Subcutaneous abdominal adipose tissue (tissue), 5 donors: ENCODE measurements around the gene ZNF343.
"Not testable (repeated sequence)": the region's sequence is repeated elsewhere in the genome, so short reads cannot be mapped to it uniquely, and the experiment has no call there.

Experiments used
- H3K27ac ChIP-seq: one replicate; pipeline ENCODE4 v1.7.0; 2013; ENCODE audit warnings: low read depth, mild to moderate bottlenecking, inconsistent platforms, low read length, moderate library complexity
- H3K27me3 ChIP-seq, 5 donors: one replicate each; pipeline ENCODE4 v1.7.0; 2013; ENCODE audit warnings: low read length in 5 of 5, inconsistent platforms in 1 of 5; ENCODE audit not compliant: control insufficient read depth in 5 of 5, insufficient read depth in 4 of 5
- H3K36me3 ChIP-seq, 5 donors: one replicate each; pipeline ENCODE4 v1.7.0; 2013; ENCODE audit warnings: low read length in 5 of 5; ENCODE audit not compliant: control insufficient read depth in 5 of 5, insufficient read depth in 5 of 5
- H3K4me1 ChIP-seq, 5 donors: one replicate each; pipeline ENCODE4 v1.7.0; 2013; ENCODE audit warnings: low read length in 5 of 5, mild to moderate bottlenecking in 3 of 5, moderate library complexity in 1 of 5; ENCODE audit not compliant: control insufficient read depth in 5 of 5, insufficient read depth in 5 of 5
- H3K4me3 ChIP-seq, 5 donors: one replicate each; pipeline ENCODE4 v1.7.0; 2013; ENCODE audit warnings: low read length in 5 of 5, low read depth in 1 of 5
- H3K9ac ChIP-seq, 5 donors: one replicate each; pipeline ENCODE4 v1.7.0; 2013; ENCODE audit warnings: low read length in 5 of 5, mild to moderate bottlenecking in 4 of 5, moderate library complexity in 3 of 5
- H3K9me3 ChIP-seq, 5 donors: one replicate each; pipeline ENCODE4 v1.7.0; 2013; ENCODE audit warnings: low read length in 5 of 5; ENCODE audit not compliant: control insufficient read depth in 5 of 5
- donor health status: healthy.
- donor health status: healthy.
- donor health status: healthy.
- donor health status: healthy.
- donor health status: healthy.

Gene ZNF343

DNA sequence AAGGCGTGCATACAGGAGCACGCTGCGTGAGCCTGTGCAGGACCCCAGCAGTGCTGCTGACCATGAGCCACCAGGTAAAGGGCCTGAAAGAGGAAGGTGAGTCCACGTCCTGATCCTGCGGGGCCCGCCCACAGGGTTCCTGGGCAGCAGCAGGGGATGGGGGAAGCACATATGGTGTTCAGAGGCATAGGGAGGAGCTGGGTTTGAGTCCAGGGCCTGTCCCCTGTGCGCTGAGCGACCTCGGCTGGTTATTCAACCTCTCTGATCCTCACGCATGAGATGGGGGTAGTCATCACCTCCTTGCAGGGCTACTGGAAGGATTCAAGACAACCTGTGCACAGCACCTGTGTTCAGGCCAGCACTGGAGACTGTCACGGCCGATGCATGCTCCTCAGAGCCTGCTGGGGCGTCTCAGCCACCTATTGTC lies 27.9 kb upstream of the ZNF343 start, which contains the start of gene TMC2:
TSS of gene TMC2 (plus strand) at position 14 of the 427 bp plus-strand sequence. CDS start at position 63, 49 bp downstream.
- Histone ChIP-seq H3K36me3 (no peaks in the 10 kb centered on the region), H3K4me1 (peaks cover 0 to 20% (median 12%) of the 10 kb centered on the region in 5 donors), H3K27me3 (peaks cover 0 to 13% (median 0%) of the 10 kb centered on the region in 5 donors), H3K4me3 (no peak within 1 kb of the TSS), H3K27ac (no peak within 1 kb of the TSS), H3K9me3 (no peaks in the 10 kb centered on the region), H3K9ac (no peak within 1 kb of the TSS)

DNA sequence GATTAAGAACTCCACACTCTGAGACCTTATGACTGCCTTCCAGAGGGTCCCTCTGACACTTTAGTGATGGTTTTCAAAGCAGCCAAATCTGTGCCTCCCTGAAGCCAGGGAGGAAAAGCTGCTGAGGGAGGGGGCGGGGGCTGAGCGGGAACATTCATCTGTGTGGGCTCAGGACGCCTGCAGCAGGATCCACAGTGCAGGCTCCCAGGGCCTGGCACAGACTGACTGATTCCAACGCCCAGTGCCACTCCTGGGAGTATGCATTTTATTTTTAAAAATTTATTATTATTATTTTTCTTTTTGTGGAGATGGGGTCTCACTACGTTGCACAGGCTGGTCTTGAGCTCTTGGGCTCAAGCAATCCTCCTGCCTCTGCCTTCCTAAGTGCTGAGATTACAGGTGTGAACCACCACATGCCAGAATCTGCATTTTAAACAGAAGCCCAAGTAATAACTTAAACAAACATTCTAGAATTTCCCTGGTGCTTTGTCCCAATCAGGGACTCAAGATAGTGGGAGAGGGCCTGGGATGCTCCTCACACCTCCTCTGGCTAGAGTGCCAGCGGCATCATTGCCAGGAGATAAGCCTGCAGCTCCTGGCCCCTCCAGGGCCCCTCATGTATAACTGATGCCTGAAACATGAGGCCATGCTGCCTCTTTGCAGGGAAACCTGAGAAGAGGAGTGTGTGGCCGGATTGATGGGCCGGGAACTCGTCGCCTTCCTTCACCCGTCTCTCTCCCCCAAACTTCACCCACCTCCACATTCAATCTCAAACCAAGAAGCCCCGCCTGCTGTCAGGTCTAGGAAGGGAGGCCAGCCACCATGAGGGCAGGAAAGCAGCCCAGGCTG lies 27.2 kb upstream of the ZNF343 start:
- Histone ChIP-seq H3K4me1 (peaks cover 0 to 20% (median 12%) of the 10 kb centered on the region in 5 donors), H3K9ac (no peak overlapping the region), H3K27me3 (peaks cover 0 to 13% (median 0%) of the 10 kb centered on the region in 5 donors)

DNA sequence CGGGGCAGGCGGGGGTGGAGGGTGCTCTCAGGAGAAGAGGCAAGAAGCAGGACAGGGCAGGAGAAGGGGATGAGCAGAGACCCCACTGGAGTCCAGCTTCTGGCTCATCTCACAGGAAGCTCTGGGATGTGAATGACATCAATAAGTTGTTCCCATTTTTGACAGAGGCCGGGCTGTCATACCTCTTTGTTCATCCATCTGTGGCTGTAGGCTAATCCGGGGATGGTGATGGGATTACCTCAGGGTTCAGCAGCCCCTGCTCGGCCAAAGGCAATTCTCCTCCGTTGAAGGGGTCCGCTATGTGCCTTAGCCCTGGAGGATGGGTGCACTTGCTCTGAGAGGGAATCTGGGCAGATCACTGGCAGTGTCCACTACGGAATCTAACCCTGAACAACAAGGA lies 24.4 kb upstream of the ZNF343 start:
- Histone ChIP-seq H3K4me3 (no peak overlapping the region), H3K9me3 (no peaks in the 10 kb centered on the region), H3K36me3 (no peaks in the 10 kb centered on the region), H3K4me1 (peaks cover 0 to 10% (median 0%) of the 10 kb centered on the region in 5 donors), H3K27ac (no peak overlapping the region), H3K27me3 (peaks cover 0 to 13% (median 0%) of the 10 kb centered on the region in 5 donors), H3K9ac (no peak overlapping the region)

More for the DNA sequence above, 27.2 kb upstream of the ZNF343 start:
- Histone ChIP-seq H3K36me3 (no peaks in the 10 kb centered on the region), H3K9me3 (no peaks in the 10 kb centered on the region), H3K4me3 (no peak overlapping the region), H3K27ac (no peak overlapping the region)

- Histone ChIP-seq H3K9me3 (no peaks in the 10 kb centered on the region), H3K4me3 (no peak overlapping the region), H3K9ac (no peak overlapping the region), H3K36me3 (no peaks in the 10 kb centered on the region), H3K27ac (no peak overlapping the region), H3K4me1 (peaks cover 0 to 15% (median 10%) of the 10 kb centered on the region in 5 donors), H3K27me3 (peaks cover 0 to 4% (median 0%) of the 10 kb centered on the region in 5 donors)
Measured at GRCh38 chr20:2528671-2529271, 20.1 kb upstream of the ZNF343 start.

GRCh38 chr20:2527762-2528161 lies 19.0 kb upstream of the ZNF343 start:
- Histone ChIP-seq H3K27ac (no peak overlapping the region), H3K9ac (no peak overlapping the region), H3K36me3 (no peaks in the 10 kb centered on the region), H3K9me3 (no peaks in the 10 kb centered on the region), H3K4me3 (no peak overlapping the region), H3K4me1 (peaks cover 0 to 15% (median 10%) of the 10 kb centered on the region in 5 donors), H3K27me3 (no peaks in the 10 kb centered on the region)

DNA sequence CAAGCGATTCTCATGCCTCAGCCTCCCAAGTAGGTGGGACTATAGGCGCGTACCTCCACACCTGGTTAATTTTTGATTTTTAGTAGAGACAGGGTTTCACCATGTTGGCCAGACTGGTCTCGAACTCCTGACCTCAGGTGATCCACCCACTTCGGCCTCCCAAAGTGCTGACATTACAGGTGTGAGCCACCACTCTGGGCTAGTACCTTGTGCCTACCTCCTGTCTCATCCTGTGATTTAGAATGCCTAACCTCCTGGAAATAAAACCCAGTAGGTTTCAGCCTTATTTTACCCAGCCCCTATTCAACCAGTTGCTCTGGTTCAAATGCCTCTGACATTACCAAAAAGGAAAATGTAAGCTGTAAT lies 17.5 kb upstream of the ZNF343 start:
- H3K4me1 ChIP-seq, result peaks cover 0 to 18% (median 14%) of the 10 kb centered on the region in 5 donors
- not testable (repeated sequence) for H3K4me3 ChIP-seq, H3K27me3 ChIP-seq, H3K27ac ChIP-seq, H3K9me3 ChIP-seq, H3K9ac ChIP-seq, H3K36me3 ChIP-seq

- no peaks in the 10 kb centered on the region for H3K9me3 ChIP-seq
Measured at GRCh38 chr20:2524709-2525506, 16.2 kb upstream of the ZNF343 start.

DNA sequence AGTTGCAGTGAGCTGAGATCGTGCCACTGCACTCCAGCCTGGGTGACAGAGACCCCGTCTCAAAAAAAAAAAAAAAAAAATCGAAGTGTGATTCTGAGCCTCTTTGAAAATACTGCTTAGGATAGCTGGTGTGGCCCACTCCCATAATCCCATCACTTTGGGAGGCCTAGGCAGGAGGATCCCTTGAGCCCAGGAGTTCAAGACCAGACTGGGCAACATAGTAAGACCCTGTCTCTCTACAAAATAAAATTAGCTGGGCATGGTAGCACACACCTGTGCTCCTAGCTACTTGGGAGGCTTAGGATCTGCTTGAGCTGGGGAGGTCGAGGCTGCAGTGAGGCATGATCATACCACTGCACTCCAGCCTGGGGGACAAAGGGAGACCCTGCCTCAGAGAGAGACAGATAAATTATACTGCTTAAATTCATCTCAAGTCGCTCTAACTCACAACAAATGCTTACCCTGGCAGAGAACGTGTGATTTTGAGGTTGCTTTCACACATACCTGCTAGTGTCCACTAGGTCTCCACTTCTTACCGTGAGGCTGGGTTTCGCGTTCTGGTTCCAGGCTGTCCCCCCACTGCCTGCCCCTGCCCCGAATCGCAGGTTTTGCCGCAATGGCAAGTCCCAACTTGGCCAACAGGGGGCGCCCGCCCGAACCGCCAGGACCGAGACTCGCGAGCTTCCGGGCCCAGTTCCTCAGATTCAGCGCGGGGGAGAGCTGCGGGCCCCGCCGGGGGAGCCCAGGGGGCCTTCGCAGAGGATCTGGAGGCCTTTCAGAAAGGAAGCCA lies 15.4 kb upstream of the ZNF343 start:
- no peaks in the 10 kb centered on the region for H3K9me3 ChIP-seq
- peak overlapping the region; percentile 57 to 98 (median 91) for H3K9ac ChIP-seq

More at GRCh38 chr20:2524709-2525506, 16.2 kb upstream of the ZNF343 start:
- H3K27ac ChIP-seq, result peak overlapping the region; percentile 96
- peak overlapping the region; percentile 57 to 98 (median 91) for H3K9ac ChIP-seq
- H3K4me3 ChIP-seq, result peak overlapping the region; percentile 67 to 83 (median 76)
- H3K4me1 ChIP-seq, result peaks cover 0 to 18% (median 14%) of the 10 kb centered on the region in 5 donors
- H3K27me3 ChIP-seq, result no peaks in the 10 kb centered on the region
- H3K36me3 ChIP-seq, result no peaks in the 10 kb centered on the region

DNA sequence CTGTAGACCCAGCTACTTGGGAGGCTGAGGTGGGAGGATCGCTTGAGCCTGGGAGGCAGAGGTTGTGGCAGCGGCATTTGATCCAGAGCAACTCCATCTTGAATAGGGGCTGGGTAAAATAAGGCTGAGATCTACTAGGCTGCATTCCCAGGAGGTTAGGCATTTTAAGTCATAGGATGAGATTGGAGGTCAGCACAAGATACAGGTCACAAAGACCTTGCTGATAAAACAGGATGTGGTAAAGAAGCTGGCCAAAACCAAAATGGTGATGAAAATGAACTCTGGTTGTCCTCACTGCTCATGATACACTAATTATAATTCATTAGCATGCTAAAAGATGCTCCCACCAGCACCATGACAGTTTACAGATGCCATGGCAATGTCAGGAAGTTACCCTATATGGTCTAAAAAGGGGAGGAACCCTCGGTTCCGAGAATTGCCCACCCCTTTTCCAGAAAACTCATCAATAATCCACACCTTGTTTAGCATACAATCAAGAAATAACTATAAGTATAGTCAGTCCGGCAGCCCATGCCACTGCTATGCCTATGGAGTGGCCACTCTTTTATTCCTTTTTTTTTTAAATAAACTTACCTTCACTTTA lies 14.2 kb upstream of the ZNF343 start:
- not testable (repeated sequence) for H3K9me3 ChIP-seq, H3K27me3 ChIP-seq, H3K36me3 ChIP-seq, H3K27ac ChIP-seq, H3K4me3 ChIP-seq, H3K9ac ChIP-seq
- H3K4me1 ChIP-seq, result peaks cover 0 to 18% (median 14%) of the 10 kb centered on the region in 5 donors

More for the DNA sequence above, 15.4 kb upstream of the ZNF343 start:
- no peaks in the 10 kb centered on the region for H3K27me3 ChIP-seq
- no peaks in the 10 kb centered on the region for H3K36me3 ChIP-seq
- H3K4me1 ChIP-seq, result peaks cover 0 to 18% (median 14%) of the 10 kb centered on the region in 5 donors
- H3K27ac ChIP-seq, result peak overlapping the region; percentile 96
- peak overlapping the region; percentile 64 to 83 (median 76) for H3K4me3 ChIP-seq
